Measurements from ENCODE around the gene SPATA6.

DNA sequence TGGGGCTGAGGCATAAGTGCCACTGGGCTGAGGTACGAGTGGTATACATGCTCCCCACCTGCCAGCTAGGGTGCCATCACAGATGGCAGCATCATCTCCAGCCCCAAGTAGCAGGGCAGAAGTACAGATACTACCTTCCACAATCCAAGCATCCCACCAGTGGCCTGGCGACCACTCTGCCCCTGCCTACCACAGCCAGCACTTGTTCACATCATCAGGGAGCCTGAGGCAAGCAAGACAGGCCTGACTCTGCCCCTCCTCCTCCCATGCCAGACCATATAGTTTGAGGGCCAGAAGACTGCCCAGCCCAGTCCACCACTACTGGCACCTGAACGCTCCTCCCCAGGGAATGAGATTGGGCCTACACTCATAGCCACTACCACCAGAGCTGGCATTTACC lies 84.6 kb downstream of the SPATA6 start:
- TF ChIP-seq, protein P1, sequence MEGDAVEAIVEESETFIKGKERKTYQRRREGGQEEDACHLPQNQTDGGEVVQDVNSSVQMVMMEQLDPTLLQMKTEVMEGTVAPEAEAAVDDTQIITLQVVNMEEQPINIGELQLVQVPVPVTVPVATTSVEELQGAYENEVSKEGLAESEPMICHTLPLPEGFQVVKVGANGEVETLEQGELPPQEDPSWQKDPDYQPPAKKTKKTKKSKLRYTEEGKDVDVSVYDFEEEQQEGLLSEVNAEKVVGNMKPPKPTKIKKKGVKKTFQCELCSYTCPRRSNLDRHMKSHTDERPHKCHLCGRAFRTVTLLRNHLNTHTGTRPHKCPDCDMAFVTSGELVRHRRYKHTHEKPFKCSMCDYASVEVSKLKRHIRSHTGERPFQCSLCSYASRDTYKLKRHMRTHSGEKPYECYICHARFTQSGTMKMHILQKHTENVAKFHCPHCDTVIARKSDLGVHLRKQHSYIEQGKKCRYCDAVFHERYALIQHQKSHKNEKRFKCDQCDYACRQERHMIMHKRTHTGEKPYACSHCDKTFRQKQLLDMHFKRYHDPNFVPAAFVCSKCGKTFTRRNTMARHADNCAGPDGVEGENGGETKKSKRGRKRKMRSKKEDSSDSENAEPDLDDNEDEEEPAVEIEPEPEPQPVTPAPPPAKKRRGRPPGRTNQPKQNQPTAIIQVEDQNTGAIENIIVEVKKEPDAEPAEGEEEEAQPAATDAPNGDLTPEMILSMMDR (conservative IDR thresholded peaks at IDR 0.05; ENCODE audit: low read depth in 2 of 2): no peak
- TF ChIP-seq EZH2 (IDR thresholded peaks at IDR 0.05; ENCODE audit: low read depth, unreplicated experiment) (no peak), JUNB (IDR thresholded peaks at IDR 0.05; ENCODE audit: unreplicated experiment) (no peak), EZH2phosphoT487 (IDR thresholded peaks at IDR 0.05; ENCODE audit: unreplicated experiment) (no peak), POLR2AphosphoS5 (IDR thresholded peaks at IDR 0.05; ENCODE audit: low read depth) (no peak), CREB1 (CRISPR knock-in tag; IDR thresholded peaks at IDR 0.05; ENCODE audit: low read depth) (no peak), NANOG (IDR thresholded peaks at IDR 0.05; ENCODE audit: borderline replicate concordance) (no peak)
- TF ChIP-seq, protein P2, sequence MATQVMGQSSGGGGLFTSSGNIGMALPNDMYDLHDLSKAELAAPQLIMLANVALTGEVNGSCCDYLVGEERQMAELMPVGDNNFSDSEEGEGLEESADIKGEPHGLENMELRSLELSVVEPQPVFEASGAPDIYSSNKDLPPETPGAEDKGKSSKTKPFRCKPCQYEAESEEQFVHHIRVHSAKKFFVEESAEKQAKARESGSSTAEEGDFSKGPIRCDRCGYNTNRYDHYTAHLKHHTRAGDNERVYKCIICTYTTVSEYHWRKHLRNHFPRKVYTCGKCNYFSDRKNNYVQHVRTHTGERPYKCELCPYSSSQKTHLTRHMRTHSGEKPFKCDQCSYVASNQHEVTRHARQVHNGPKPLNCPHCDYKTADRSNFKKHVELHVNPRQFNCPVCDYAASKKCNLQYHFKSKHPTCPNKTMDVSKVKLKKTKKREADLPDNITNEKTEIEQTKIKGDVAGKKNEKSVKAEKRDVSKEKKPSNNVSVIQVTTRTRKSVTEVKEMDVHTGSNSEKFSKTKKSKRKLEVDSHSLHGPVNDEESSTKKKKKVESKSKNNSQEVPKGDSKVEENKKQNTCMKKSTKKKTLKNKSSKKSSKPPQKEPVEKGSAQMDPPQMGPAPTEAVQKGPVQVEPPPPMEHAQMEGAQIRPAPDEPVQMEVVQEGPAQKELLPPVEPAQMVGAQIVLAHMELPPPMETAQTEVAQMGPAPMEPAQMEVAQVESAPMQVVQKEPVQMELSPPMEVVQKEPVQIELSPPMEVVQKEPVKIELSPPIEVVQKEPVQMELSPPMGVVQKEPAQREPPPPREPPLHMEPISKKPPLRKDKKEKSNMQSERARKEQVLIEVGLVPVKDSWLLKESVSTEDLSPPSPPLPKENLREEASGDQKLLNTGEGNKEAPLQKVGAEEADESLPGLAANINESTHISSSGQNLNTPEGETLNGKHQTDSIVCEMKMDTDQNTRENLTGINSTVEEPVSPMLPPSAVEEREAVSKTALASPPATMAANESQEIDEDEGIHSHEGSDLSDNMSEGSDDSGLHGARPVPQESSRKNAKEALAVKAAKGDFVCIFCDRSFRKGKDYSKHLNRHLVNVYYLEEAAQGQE (IDR thresholded peaks at IDR 0.05; ENCODE audit: unreplicated experiment): no peak
